ENCODE measurements around the gene PDZD8. TPM values are rescaled to one million over a fixed set of nuclear protein-coding genes. Genes with fewer than 3 reads are reported as not detected.

Gene PDZD8
- total and polyA plus RNA-seq, 2 donors (not counting 3 experiments of a cell fraction or from before 2014, with no cell fraction given), result 5.9 to 22.6 TPM

GRCh38 chr10:117409549-117410305, 34.5 kb upstream of the PDZD8 start:
- BruUV-seq (replicated peaks), result no TSS peak
- Histone ChIP-seq H3K9me1 (replicated peaks; ENCODE audit: control insufficient read depth, extremely low read depth, insufficient read depth, low read length) (no peaks in the 10 kb centered on the region), H3K4me3 (replicated peaks in 1 of 3; ENCODE audit: insufficient read depth in 1 of 3, low read depth in 1 of 3, low read length in 3 of 3) (no peak overlapping the region), H3K9me3 (replicated peaks; ENCODE audit: control insufficient read depth, insufficient read depth, low read length) (no peaks in the 10 kb centered on the region), H3K27ac (ENCODE audit: insufficient read depth, low read depth, low read length) (no peak overlapping the region), H4K20me1 (replicated peaks; ENCODE audit: control insufficient read depth, extremely low read depth, insufficient read depth, low read length) (no peaks in the 10 kb centered on the region), H3K27me3 (ENCODE audit: control insufficient read depth in 2 of 2, insufficient read depth in 2 of 2, low read length in 2 of 2) (no peaks in the 10 kb centered on the region), H3K4me2 (ENCODE audit: insufficient read depth, low read length) (no peak overlapping the region), H2AFZ (ENCODE audit: low read depth, low read length) (no peak overlapping the region), H3K4me1 (ENCODE audit: control insufficient read depth, extremely low read depth, insufficient read depth, low read length) (no peaks in the 10 kb centered on the region), H3K79me2 (ENCODE audit: control insufficient read depth, insufficient read depth, low read length) (no peaks in the 10 kb centered on the region), H3K9ac (replicated peaks; ENCODE audit: extremely low read depth, insufficient read depth, low read length) (no peak overlapping the region), H3K36me3 (ENCODE audit: control insufficient read depth in 2 of 2, extremely low read depth in 1 of 2, insufficient read depth in 2 of 2, low read length in 2 of 2) (no peaks in the 10 kb centered on the region)
- no peak for FAIRE-seq
- no peak for TF ChIP-seq POLR2AphosphoS5 (IDR thresholded peaks at IDR 0.05; ENCODE audit: insufficient read depth, low read depth, low read length)
- TF ChIP-seq EZH2 (IDR thresholded peaks at IDR 0.05; ENCODE audit: borderline replicate concordance, low read depth, low read length, severe bottlenecking), result no peak
- TF ChIP-seq CTCF (IDR thresholded peaks at IDR 0.05; ENCODE audit: extremely low read depth in 1 of 2, insufficient read depth in 1 of 2, low read depth in 1 of 2, low read length in 2 of 2), result no peak
- no peak for TF ChIP-seq POLR2A (IDR thresholded peaks at IDR 0.05; ENCODE audit: low read depth, low read length)
- no peak for TF ChIP-seq JUN (IDR thresholded peaks at IDR 0.05; ENCODE audit: borderline replicate concordance, insufficient read depth, insufficient read length, low read depth)
- TF ChIP-seq FOS (IDR thresholded peaks at IDR 0.05; ENCODE audit: borderline replicate concordance, insufficient read depth, low read length), result no peak
- no peak for TF ChIP-seq MAX (IDR thresholded peaks at IDR 0.05; ENCODE audit: insufficient read depth, insufficient read length)
- TF ChIP-seq MYC (IDR thresholded peaks at IDR 0.05; ENCODE audit: low read depth, low read length), result no peak
- no peak for TF ChIP-seq GATA2 (IDR thresholded peaks at IDR 0.05; ENCODE audit: insufficient read depth, insufficient read length, low read depth, low read length)
- no peak for DNase-seq (ENCODE audit: low read depth, low spot score)
- intact Hi-C loops (cut with micrococcal nuclease) (no loop called here), dilution Hi-C loops (cut with MboI; ENCODE audit: extremely low pct_ligation_motif_present, low sequenced_read_pairs) (no loop called here)
- ChIA-PET POLR2A (no interaction called here), CTCF (interaction anchor here (1.3 to 1.6 kb wide), 2 partner anchors 11 to 33 kb away, joined by 5 to 6 read pairs; no protein-coding TSS in a partner anchor)
